K562 (cell line): ENCODE results near the gene ARHGAP25.

Experiments used
- CTCF ChIP-seq, 3 experiments: IDR thresholded peaks in 2 of 3; conservative IDR thresholded peaks in 1 of 3; 2 replicates each; pipeline ENCODE4 v1.5.1; 2011 to 2012; ENCODE audit warnings: low read length in 3 of 3, mild to moderate bottlenecking in 3 of 3, control low read depth in 2 of 3, improper control_type of control experiment in 1 of 3, inconsistent platforms in 1 of 3, low read depth in 1 of 3, mixed read lengths in 1 of 3, moderate library complexity in 1 of 3; ENCODE audit not compliant: insufficient read depth in 2 of 3
- ELF4 ChIP-seq: fragments of 450-650 bp; formaldehyde crosslinking; IDR thresholded peaks from 2 replicates; pipeline ENCODE4 v1.4.0; 2022; ENCODE audit warnings: missing genetic modification characterization
- FOXM1 ChIP-seq, 2 experiments: fragments of 450-650 bp in 1 of 2; sonication (generic) in 1 of 2; formaldehyde crosslinking in 1 of 2; IDR thresholded peaks; 2 replicates each; pipeline versions ENCODE4 v1.6.1 to v1.9.0; 2017 to 2022; ENCODE audit warnings: low read depth in 2 of 2, mild to moderate bottlenecking in 2 of 2, missing genetic modification reagents in 1 of 2, moderate library complexity in 1 of 2
- GATAD2A ChIP-seq: fragments of 450-650 bp; IDR thresholded peaks from 2 replicates; pipeline ENCODE4 v1.6.1; 2017
- LARP7 ChIP-seq: fragments of 450-650 bp; IDR thresholded peaks from 2 replicates; pipeline ENCODE4 v1.6.1; 2016
- PATZ1 ChIP-seq: fragments of 250-450 bp; sonication (Bioruptor Pico); IDR thresholded peaks from 2 replicates; pipeline ENCODE4 v1.5.0; 2020; ENCODE audit warnings: mild to moderate bottlenecking, borderline replicate concordance
- PML ChIP-seq: IDR thresholded peaks from 2 replicates; pipeline ENCODE4 v1.6.1; 2012; ENCODE audit warnings: low read length, inconsistent platforms
- POLR2A ChIP-seq: fragments of 450-650 bp; conservative IDR thresholded peaks from 2 replicates; pipeline ENCODE4 v1.6.1; 2016
- RBM39 ChIP-seq: fragments of 200-400 bp; formaldehyde crosslinking; optimal IDR thresholded peaks from 2 replicates; pipeline ENCODE3; 2018; ENCODE audit warnings: low read depth, low read length
- RCOR1 ChIP-seq, 2 experiments: IDR thresholded peaks; 2 replicates each; pipeline ENCODE4 v1.6.1; 2012; ENCODE audit warnings: low read depth in 2 of 2, low read length in 2 of 2, borderline replicate concordance in 1 of 2, improper control_type of control experiment in 1 of 2
- THAP7 ChIP-seq: fragments of 250-450 bp; sonication (Bioruptor Pico); IDR thresholded peaks from 2 replicates; pipeline ENCODE4 v1.5.0; 2021
- U2AF2 ChIP-seq: fragments of 200-400 bp; formaldehyde crosslinking; optimal IDR thresholded peaks from 2 replicates; pipeline ENCODE3; 2017; ENCODE audit warnings: low read depth, mild to moderate bottlenecking, low read length
- ZNF717 ChIP-seq: fragments of 250-450 bp; sonication (Bioruptor Pico); IDR thresholded peaks from 2 replicates; pipeline ENCODE4 v1.5.0; 2021

- no peak for TF ChIP-seq RCOR1 (IDR thresholded peaks at IDR 0.05; ENCODE audit: borderline replicate concordance in 1 of 2, low read depth in 2 of 2, low read length in 2 of 2)
- no peak for TF ChIP-seq LARP7
- TF ChIP-seq PML: no peak
- TF ChIP-seq U2AF2: no peak
- no peak for TF ChIP-seq ZNF717 (CRISPR knock-in tag)
- no peak for TF ChIP-seq GATAD2A
- TF ChIP-seq CTCF (IDR thresholded peaks at IDR 0.05 in 2 of 3, conservative IDR thresholded peaks at IDR 0.05 in 1 of 3; ENCODE audit: insufficient read depth in 2 of 3, low read depth in 1 of 3, low read length in 3 of 3): no peak
- TF ChIP-seq FOXM1 (IDR thresholded peaks at IDR 0.05; ENCODE audit: low read depth): no peak
- no peak for TF ChIP-seq FOXM1 (CRISPR knock-in tag; IDR thresholded peaks at IDR 0.05; ENCODE audit: low read depth)
- no peak for TF ChIP-seq POLR2A
- TF ChIP-seq THAP7 (CRISPR knock-in tag): no peak
- no peak for TF ChIP-seq ELF4 (CRISPR knock-in tag)
- no peak for TF ChIP-seq PATZ1 (CRISPR knock-in tag)
- no peak for TF ChIP-seq RBM39
Observed at GRCh38 chr2:68734176-68734575, 435 bp upstream of the ARHGAP25 start.
